Naive thymus-derived CD4-positive, alpha-beta T cell (primary cell): ENCODE measurements around the gene LHX5. TPM values are rescaled to one million over a fixed set of nuclear protein-coding genes. Genes with fewer than 3 reads are reported as not detected.

ENCODE experiments used
- ATAC-seq: fragments of 150-1000 bp; cut with Tn5 transposase; 2 replicates; pipeline ENCODE4 v1.10.0; 2021; ENCODE audit warnings: mild to moderate bottlenecking, moderate library complexity
- CTCF ChIA-PET: fragments of 350-600 bp; sonication (Branson Sonifier 250); formaldehyde crosslinking; loops from one replicate; lab custom pipeline; 2021; ENCODE audit warnings: antibody characterized with exemption; lab: Charles Lee
- POLR2A ChIA-PET: fragments of 350-600 bp; sonication (Branson Sonifier 250); formaldehyde crosslinking; loops from one replicate; lab custom pipeline; 2021; ENCODE audit warnings: antibody characterized with exemption, inconsistent platforms; lab: Charles Lee
- DNase-seq, 9 donors: peaks; one replicate each; pipeline versions ENCODE4 v3.0.0 to v3.0.0-alpha.2; 2020 to 2022; ENCODE audit warnings: mixed read lengths in 1 of 9
- H3K27ac ChIP-seq: one replicate; pipeline ENCODE4 v1.7.0; 2013; ENCODE audit warnings: mild to moderate bottlenecking, low read depth, low read length, moderate library complexity
- H3K27me3 ChIP-seq, 2 donors: one replicate each; pipeline ENCODE4 v1.7.0; 2013; ENCODE audit warnings: low read length in 2 of 2, mild to moderate bottlenecking in 2 of 2, moderate library complexity in 2 of 2; ENCODE audit not compliant: control insufficient read depth in 2 of 2, insufficient read depth in 2 of 2
- H3K36me3 ChIP-seq, 3 experiments: 1 replicate in 2 of 3; 2 replicates in 1 of 3; pipeline ENCODE4 v1.7.0; 2013; ENCODE audit warnings: low read length in 3 of 3, mild to moderate bottlenecking in 3 of 3, moderate library complexity in 1 of 3; ENCODE audit not compliant: insufficient read depth in 3 of 3, control insufficient read depth in 2 of 3
- H3K4me1 ChIP-seq, 2 donors: one replicate each; pipeline ENCODE4 v1.7.0; 2013; ENCODE audit warnings: low read length in 2 of 2, mild to moderate bottlenecking in 2 of 2, moderate library complexity in 1 of 2; ENCODE audit not compliant: control insufficient read depth in 2 of 2, insufficient read depth in 2 of 2
- H3K4me3 ChIP-seq: 2 replicates; pipeline ENCODE4 v1.7.0; 2013; ENCODE audit warnings: mild to moderate bottlenecking, low read length
- H3K9me3 ChIP-seq, 3 experiments: 1 replicate in 2 of 3; 2 replicates in 1 of 3; pipeline ENCODE4 v1.7.0; 2013; ENCODE audit warnings: low read length in 3 of 3; ENCODE audit not compliant: control insufficient read depth in 2 of 3
- H3K27ac Mint-ChIP-seq, 9 donors: one replicate each; pipeline ENCODE4 v1.8.0; 2020 to 2022; ENCODE audit warnings: mixed read lengths in 9 of 9, mild to moderate bottlenecking in 8 of 9, moderate library complexity in 5 of 9, inconsistent platforms in 2 of 9
- H3K27me3 Mint-ChIP-seq, 5 donors: one replicate each; pipeline ENCODE4 v1.8.0; 2021 to 2022; ENCODE audit warnings: mixed read lengths in 5 of 5, mild to moderate bottlenecking in 1 of 5
- H3K36me3 Mint-ChIP-seq, 5 donors: one replicate each; pipeline ENCODE4 v1.8.0; 2020 to 2022; ENCODE audit warnings: mixed read lengths in 5 of 5, mild to moderate bottlenecking in 3 of 5, inconsistent platforms in 1 of 5
- H3K4me1 Mint-ChIP-seq, 7 donors: one replicate each; pipeline ENCODE4 v1.8.0; 2020 to 2022; ENCODE audit warnings: mixed read lengths in 7 of 7, mild to moderate bottlenecking in 3 of 7, inconsistent platforms in 1 of 7
- H3K4me3 Mint-ChIP-seq, 10 donors: one replicate each; pipeline ENCODE4 v1.8.0; 2020 to 2022; ENCODE audit warnings: mild to moderate bottlenecking in 10 of 10, mixed read lengths in 10 of 10, moderate library complexity in 6 of 10, inconsistent platforms in 2 of 10
- H3K9me3 Mint-ChIP-seq, 11 donors: one replicate each; pipeline ENCODE4 v1.8.0; 2020 to 2022; ENCODE audit warnings: mixed read lengths in 11 of 11, mild to moderate bottlenecking in 4 of 11, inconsistent platforms in 1 of 11, moderate library complexity in 1 of 11
- intact Hi-C, 2 donors: fragments of 100-400 bp; cut with micrococcal nuclease; formaldehyde crosslinking; loops; one replicate each; pipeline ENCODE4 v1.15.1; 2023
- polyA plus RNA-seq, 2 donors: library from polyadenylated mRNA; unstranded; fragments of 300-500 nt; fragmentation: Illumina TruSeq; gene quantifications; one replicate each; pipeline ENCODE4 v1.2.3, GENCODE V29; 2021
- total RNA-seq, 6 experiments: library from RNA in 5 of 6; stranded (reverse) in 5 of 6; gene quantifications; 1 replicate in 5 of 6; 2 replicates in 1 of 6; pipeline ENCODE4 v1.2.3 and lab custom pipeline; 2021 to 2026

Gene LHX5
- total and polyA plus RNA-seq, 7 experiments from 2014 or later, result not detected

GRCh38 chr12:113438523-113439300 lies 33.0 kb downstream of the LHX5 start:
- Mint-ChIP-seq H3K27me3 (peaks cover 0 to 12% (median 2%) of the 10 kb centered on the region in 5 donors), H3K36me3 (no peaks in the 10 kb centered on the region), H3K4me1 (no peaks in the 10 kb centered on the region), H3K9me3 (peaks cover 0 to 2% (median 0%) of the 10 kb centered on the region in 11 donors), H3K27ac (no peak overlapping the region), H3K4me3 (no peak overlapping the region)
- Histone ChIP-seq H3K9me3 (no peaks in the 10 kb centered on the region), H3K4me3 (no peak overlapping the region), H3K36me3 (no peaks in the 10 kb centered on the region), H3K27ac (no peak overlapping the region), H3K27me3 (no peaks in the 10 kb centered on the region), H3K4me1 (no peaks in the 10 kb centered on the region)
- POLR2A ChIA-PET, result no interaction called here
- CTCF ChIA-PET, result no interaction called here
- DNase-seq (no peak), ATAC-seq (no peak)
- intact Hi-C loops, result no loop called here

GRCh38 chr12:113437729-113438100 lies 34.0 kb downstream of the LHX5 start:
- no peaks in the 10 kb centered on the region for H3K9me3 ChIP-seq
- intact Hi-C loops, result no loop called here
- H3K27me3 ChIP-seq, result no peaks in the 10 kb centered on the region
- Mint-ChIP-seq H3K36me3 (no peaks in the 10 kb centered on the region), H3K4me1 (no peaks in the 10 kb centered on the region), H3K9me3 (no peaks in the 10 kb centered on the region), H3K27me3 (peaks cover 0 to 12% (median under 1%) of the 10 kb centered on the region in 5 donors), H3K27ac (no peak overlapping the region), H3K4me3 (no peak overlapping the region)
- H3K36me3 ChIP-seq, result no peaks in the 10 kb centered on the region
- H3K4me3 ChIP-seq, result no peak overlapping the region
- DNase-seq (no peak), ATAC-seq (no peak)
- ChIA-PET POLR2A (no interaction called here), CTCF (no interaction called here)
- no peaks in the 10 kb centered on the region for H3K4me1 ChIP-seq
- H3K27ac ChIP-seq, result no peak overlapping the region

DNA sequence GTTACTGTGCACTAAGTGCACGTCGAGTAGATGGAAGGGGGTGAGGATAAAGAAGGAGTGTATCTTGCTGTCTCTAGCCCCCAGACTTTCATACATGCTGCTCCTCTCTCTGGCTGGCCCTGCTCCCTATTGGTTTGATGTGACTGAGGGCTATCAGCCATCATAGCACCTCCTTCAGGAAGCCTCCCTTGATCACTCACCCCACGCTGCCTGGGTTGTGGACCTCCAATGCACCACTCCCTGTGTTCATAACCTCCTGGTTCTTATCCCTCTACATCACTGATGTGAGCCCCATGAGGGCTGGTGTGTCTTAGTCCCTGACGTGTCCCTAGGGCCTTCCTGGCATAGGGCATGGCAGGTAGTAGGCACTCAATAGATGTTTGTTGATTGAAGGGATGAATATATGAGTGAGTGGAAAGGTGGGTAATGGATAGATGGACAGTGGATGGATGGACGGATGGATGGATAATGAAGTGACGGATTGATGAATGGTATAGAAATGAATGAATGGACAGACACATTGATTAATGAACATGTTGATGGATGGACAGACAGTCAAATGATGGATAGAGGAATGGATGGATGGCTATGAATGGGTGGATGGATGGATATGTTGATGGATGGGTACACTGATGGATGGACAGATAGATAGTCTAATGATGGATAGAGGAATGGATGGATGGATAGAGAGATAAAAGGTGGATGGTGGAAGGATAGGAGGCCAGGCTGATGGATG lies 34.5 kb downstream of the LHX5 start:
- no peaks in the 10 kb centered on the region for H3K9me3 ChIP-seq
- H3K4me1 Mint-ChIP-seq, result peaks cover 0 to under 1% (median 0%) of the 10 kb centered on the region in 7 donors
- no peak overlapping the region for H3K27ac Mint-ChIP-seq
- H3K27ac ChIP-seq, result no peak overlapping the region
- no peaks in the 10 kb centered on the region for H3K27me3 ChIP-seq
- intact Hi-C loops, result no loop called here
- H3K36me3 Mint-ChIP-seq, result no peaks in the 10 kb centered on the region
- no peaks in the 10 kb centered on the region for H3K36me3 ChIP-seq
- no peaks in the 10 kb centered on the region for H3K4me1 ChIP-seq
- DNase-seq (no peak), ATAC-seq (no peak)
- POLR2A ChIA-PET, result no interaction called here
- CTCF ChIA-PET, result no interaction called here
- no peaks in the 10 kb centered on the region for H3K9me3 Mint-ChIP-seq
- H3K27me3 Mint-ChIP-seq, result peaks cover 0 to 12% (median 4%) of the 10 kb centered on the region in 5 donors
- no peak overlapping the region for H3K4me3 Mint-ChIP-seq
- no peak overlapping the region for H3K4me3 ChIP-seq

DNA sequence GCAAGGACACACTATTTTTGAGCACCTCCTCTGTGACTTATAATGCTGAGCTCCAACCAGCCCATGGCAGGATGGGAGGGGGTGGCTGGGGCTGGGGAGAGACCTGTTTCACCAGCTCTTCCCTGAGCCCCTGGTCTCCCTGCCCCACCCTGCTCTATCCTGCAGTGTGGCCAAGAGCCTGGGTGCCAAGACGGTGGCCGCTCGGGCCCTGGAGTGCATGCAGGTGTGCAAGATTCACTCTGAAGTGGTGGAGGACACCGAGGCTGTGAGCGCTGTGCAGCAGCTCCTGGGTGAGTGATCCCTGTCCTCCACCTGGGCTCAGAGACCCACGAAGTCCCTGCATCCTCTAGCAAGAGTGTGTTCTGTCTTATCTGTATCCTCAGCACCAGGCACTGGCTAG lies 35.1 kb downstream of the LHX5 start:
- Mint-ChIP-seq H3K9me3 (no peaks in the 10 kb centered on the region), H3K36me3 (no peaks in the 10 kb centered on the region), H3K27me3 (peaks cover 0 to 12% (median 4%) of the 10 kb centered on the region in 5 donors), H3K4me1 (peaks cover 0 to 2% (median 0%) of the 10 kb centered on the region in 7 donors), H3K27ac (no peak overlapping the region), H3K4me3 (no peak overlapping the region)
- CTCF ChIA-PET, result no interaction called here
- POLR2A ChIA-PET, result no interaction called here
- Histone ChIP-seq H3K27me3 (no peaks in the 10 kb centered on the region), H3K36me3 (no peaks in the 10 kb centered on the region), H3K4me1 (no peaks in the 10 kb centered on the region), H3K27ac (no peak overlapping the region), H3K4me3 (no peak overlapping the region), H3K9me3 (no peaks in the 10 kb centered on the region)
- DNase-seq (no peak), ATAC-seq (no peak)
- intact Hi-C loops, result no loop called here

GRCh38 chr12:113435367-113435766 lies 36.3 kb downstream of the LHX5 start:
- Mint-ChIP-seq H3K9me3 (no peaks in the 10 kb centered on the region), H3K27me3 (peaks cover 0 to 19% (median 4%) of the 10 kb centered on the region in 5 donors), H3K4me3 (no peak overlapping the region), H3K27ac (no peak overlapping the region), H3K4me1 (peaks cover 0 to 2% (median 0%) of the 10 kb centered on the region in 7 donors), H3K36me3 (no peaks in the 10 kb centered on the region)
- H3K4me3 ChIP-seq, result no peak overlapping the region
- POLR2A ChIA-PET, result no interaction called here
- DNase-seq (no peak), ATAC-seq (no peak)
- H3K9me3 ChIP-seq, result no peaks in the 10 kb centered on the region
- no peaks in the 10 kb centered on the region for H3K36me3 ChIP-seq
- no peaks in the 10 kb centered on the region for H3K4me1 ChIP-seq
- H3K27me3 ChIP-seq, result no peaks in the 10 kb centered on the region
- intact Hi-C loops, result no loop called here
- CTCF ChIA-PET, result no interaction called here
- no peak overlapping the region for H3K27ac ChIP-seq

GRCh38 chr12:113432986-113433385 lies 38.7 kb downstream of the LHX5 start:
- Histone ChIP-seq H3K4me3 (no peak overlapping the region), H3K36me3 (no peaks in the 10 kb centered on the region), H3K27me3 (no peaks in the 10 kb centered on the region), H3K9me3 (no peaks in the 10 kb centered on the region), H3K4me1 (no peaks in the 10 kb centered on the region), H3K27ac (no peak overlapping the region)
- ATAC-seq (no peak), DNase-seq (no peak)
- no peaks in the 10 kb centered on the region for H3K36me3 Mint-ChIP-seq
- peaks cover 0 to 3% (median 0%) of the 10 kb centered on the region in 11 donors for H3K9me3 Mint-ChIP-seq
- intact Hi-C loops, result no loop called here
- no peak overlapping the region for H3K4me3 Mint-ChIP-seq
- H3K27me3 Mint-ChIP-seq, result peaks cover 0 to 31% (median 4%) of the 10 kb centered on the region in 5 donors
- POLR2A ChIA-PET, result no interaction called here
- H3K4me1 Mint-ChIP-seq, result peaks cover 0 to 2% (median 0%) of the 10 kb centered on the region in 7 donors
- CTCF ChIA-PET, result no interaction called here
- H3K27ac Mint-ChIP-seq, result no peak overlapping the region
